Stimulated activated CD8-positive, alpha-beta memory T cell treated with anti-CD3 and anti-CD28 coated beads, Interleukin-4, amount 100 ng/mL, for 24 hours (primary cell): ENCODE results near the gene HIGD1C.
"Not testable (repeated sequence)": the region's sequence is repeated elsewhere in the genome, so short reads cannot be mapped to it uniquely, and the experiment has no call there.

Experiments
- DNase-seq: peaks from one replicate; pipeline ENCODE4 v3.0.0-alpha.2; 2020; ENCODE audit warnings: low read depth

The HIGD1C gene

GRCh38 chr12:50934371-50934851 lies 17.9 kb upstream of the HIGD1C start:
- DNase-seq = no peak

- no peak for DNase-seq
Observed at GRCh38 chr12:50934981-50935807, 17.1 kb upstream of the HIGD1C start.

DNA sequence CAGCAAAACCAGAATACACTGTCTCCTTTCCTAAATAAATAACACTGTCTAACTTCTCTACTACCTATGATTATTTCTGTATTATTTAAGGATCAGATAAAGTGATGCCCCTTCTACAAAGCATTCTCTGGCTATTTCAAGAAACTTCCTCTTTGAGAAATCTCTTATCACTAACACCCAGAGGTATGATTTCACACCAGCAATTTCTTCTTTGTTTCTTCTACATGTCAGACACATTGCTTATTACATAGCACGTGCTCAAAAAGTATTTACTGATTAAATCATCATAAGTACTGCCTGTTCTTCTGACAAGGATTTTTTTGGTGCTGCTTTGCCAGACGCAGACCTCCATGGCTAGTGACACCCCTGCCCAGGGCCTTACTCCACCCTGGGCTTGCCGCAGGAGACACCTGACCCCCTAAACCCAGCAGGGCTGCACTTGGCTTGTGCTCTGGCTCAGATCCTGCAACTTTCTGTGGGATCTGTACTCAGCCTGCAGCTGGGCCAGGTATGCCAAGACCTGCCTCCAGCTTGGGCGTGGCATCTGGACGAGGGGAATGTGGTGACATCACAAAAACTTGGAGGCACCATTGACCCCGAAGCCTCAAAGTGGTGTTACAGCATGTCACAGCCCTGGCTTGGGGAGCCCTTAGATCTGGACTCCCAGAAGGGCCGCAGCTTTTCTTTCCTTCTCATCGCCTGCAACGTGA lies 15.4 kb upstream of the HIGD1C start:
- DNase-seq = no peak

DNA sequence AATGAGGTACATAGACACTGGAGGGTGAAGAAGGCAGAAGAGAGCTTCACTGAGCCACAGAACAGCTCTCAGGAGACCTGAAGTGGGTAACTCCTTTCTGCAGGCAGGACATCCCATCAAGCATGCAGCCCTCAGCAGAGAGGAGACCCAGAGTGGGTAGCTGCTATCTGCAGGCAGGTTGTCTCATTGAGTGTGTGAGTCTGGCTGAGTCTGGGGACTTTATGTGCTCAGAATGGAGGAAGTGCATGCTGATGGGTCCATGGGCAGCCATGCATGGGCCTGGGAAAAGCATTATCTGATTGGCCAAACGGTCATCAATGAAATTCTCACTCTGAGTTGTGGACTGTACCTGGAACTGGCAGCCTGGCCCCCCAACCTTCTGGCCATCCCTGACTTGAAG lies 14.7 kb upstream of the HIGD1C start:
- DNase-seq = no peak

DNA sequence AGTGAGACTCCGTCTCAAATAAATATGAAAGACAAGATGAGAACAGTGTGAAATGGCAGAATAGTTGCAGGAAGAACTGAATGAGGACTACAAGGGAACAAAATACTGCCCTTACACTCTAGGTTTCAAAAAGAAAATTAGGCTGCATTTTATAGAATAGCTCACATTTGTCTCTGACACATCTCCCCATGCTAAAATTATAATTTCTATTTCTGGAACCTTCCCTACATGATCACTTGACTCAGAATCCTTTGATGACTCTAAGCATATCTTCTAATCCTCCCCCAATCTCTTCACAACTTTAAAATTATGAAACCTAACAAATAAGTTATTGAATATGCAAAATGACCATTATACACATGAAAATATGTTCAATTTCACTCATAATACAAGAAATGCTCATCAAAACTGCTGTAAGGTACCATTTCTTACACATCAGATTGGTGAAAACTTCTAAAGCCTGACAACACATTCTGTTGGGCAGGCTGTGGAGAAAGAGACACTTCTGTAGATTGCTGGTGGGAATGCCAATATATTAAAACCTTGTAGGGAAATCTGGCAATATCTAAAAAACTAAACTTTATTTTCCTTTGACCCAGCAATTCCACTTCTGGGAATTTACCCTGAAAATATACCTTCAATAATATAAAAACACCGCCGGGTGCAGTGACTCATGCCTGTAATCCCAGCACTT lies 4.3 kb upstream of the HIGD1C start:
- DNase-seq = no peak

- DNase-seq = no peak
Observed at GRCh38 chr12:50948798-50949197, 3.5 kb upstream of the HIGD1C start.

GRCh38 chr12:50949801-50950302 lies 2.5 kb upstream of the HIGD1C start:
- no peak for DNase-seq

DNA sequence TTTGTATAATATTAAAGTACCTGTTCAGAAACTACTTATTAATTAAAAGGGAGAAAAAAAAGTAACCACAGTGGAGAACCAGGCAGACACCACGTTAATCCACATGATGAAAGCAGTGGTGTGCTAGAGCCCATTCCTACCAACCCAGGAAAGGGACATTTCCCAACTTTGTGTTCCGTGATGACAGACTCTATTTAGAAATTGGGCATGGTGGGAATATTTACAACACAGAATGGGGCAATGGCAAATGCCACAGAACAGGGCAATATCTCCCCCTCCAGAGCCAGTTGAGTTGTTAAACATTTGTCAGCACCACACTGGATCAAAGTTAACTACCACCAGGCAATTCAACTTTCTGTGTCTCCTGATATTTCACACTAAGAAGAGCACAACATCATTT lies 1.2 kb upstream of the HIGD1C start:
- no peak for DNase-seq

GRCh38 chr12:50953047-50953446 lies 703 bp downstream of the HIGD1C start:
- no peak for DNase-seq

DNA sequence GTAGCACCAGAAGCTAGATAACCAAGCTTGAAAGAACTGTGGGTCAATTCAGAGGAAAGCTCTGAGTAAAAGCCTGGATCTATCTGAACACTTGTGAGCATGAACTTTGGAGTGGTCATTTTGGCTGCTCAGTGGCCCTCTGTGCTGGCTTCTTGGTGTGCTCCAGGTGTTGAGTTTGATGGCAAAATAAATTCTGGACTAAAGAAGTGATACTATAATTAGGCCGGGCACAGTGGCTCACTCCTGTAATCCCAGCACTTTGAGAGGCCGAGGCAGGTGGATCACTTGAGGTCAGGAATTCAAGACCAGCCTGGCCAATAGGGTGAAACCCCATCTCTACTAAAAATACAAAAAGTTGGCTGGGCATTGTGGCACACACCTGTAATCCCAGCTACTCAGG lies 2.4 kb downstream of the HIGD1C start:
- not testable (repeated sequence) for DNase-seq

DNA sequence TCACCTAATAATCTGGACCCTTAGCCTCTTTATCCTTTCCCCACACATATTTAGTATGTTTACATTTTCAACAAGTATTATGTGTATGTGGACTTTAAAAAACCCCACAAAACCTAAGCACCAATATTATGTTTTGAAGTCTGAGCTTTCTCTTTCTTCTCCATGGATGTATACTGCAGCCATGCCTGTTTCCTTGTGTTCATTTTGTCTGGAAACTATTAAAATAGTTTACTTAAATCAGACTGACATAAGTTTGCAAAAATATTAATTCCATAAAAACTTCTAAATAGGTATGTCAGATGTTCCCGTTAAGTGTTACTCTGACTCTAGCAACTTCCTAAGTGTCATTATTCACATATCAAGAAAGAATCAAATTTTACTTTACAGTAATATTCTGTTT lies 2.9 kb downstream of the HIGD1C start:
- DNase-seq = no peak

DNA sequence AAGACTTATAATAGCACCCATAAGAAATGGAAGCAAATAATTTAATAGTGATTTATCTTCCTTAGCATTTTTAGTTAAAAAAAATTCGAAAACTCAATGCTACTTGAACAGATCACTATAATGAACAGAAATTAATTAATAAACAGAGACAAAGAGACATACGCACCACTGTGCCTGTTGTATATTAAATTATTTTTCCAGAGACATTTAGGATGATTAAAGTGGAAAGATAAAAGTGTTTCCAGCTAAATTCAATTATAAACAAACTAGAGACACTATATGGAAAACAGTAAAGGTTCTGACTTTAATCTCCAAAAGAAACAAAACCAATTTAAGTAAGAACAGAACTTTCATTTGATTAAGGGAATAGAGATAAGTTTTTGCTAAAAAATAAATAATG lies 3.4 kb downstream of the HIGD1C start:
- no peak for DNase-seq

- no peak for DNase-seq
Observed at GRCh38 chr12:50960130-50960529, 7.8 kb downstream of the HIGD1C start.

GRCh38 chr12:50961708-50962107 lies 9.4 kb downstream of the HIGD1C start:
- no peak for DNase-seq

- no peak for DNase-seq
Observed at GRCh38 chr12:50964432-50964831, 12.1 kb downstream of the HIGD1C start.

DNA sequence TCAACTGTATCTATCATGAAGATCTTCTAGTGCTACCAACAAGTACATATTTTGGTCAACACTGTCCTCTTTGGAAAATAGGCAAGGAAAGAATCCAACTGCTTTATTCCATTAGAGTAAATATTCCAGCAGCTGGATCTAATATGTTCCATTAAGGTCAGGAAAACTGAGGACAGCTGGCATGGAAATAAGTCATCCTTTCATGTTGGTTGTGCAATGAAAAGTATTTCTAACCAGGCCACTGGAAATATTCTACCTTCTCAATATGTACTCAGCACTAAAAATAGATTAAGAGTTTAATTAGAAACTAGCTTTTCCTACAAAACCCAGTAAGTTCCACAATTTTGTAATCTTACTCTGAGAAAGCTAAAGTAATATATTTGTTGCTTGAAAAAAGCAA lies 19.6 kb downstream of the HIGD1C start:
- no peak for DNase-seq

DNA sequence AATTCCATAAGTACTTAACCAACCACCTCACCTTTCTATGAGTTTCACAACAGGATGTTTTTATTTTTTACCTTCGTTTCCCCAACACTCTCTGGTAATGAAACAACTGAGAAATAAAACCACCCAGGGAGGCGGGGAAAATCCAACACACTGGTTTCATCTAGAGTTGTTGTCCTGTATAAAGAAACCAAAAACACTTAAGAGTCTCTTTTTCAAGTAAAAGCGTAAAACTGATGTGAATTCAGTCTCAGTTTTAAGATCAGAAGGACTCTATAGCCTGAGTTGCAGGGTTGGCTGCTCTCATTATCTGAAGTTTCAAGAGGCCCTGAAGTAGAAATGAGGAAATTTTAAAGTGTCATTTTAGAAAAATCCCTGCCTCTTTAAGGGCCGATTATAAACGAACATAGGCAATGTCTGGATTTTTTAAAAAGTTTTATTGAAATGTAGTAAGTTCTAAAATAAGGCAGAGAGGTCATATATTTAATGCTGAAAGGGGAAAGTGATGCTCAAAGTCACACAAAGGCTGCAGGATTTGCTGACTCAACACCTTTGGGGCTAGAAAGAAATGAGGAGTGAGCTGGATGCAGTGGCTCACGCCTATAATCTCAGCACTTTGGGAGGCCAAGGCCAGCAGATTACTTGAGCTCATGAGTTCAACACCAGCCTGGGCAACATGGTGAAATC lies 27.2 kb downstream of the HIGD1C start:
- DNase-seq = no peak

GRCh38 chr12:50980545-50980944 lies 28.2 kb downstream of the HIGD1C start:
- DNase-seq = no peak

DNA sequence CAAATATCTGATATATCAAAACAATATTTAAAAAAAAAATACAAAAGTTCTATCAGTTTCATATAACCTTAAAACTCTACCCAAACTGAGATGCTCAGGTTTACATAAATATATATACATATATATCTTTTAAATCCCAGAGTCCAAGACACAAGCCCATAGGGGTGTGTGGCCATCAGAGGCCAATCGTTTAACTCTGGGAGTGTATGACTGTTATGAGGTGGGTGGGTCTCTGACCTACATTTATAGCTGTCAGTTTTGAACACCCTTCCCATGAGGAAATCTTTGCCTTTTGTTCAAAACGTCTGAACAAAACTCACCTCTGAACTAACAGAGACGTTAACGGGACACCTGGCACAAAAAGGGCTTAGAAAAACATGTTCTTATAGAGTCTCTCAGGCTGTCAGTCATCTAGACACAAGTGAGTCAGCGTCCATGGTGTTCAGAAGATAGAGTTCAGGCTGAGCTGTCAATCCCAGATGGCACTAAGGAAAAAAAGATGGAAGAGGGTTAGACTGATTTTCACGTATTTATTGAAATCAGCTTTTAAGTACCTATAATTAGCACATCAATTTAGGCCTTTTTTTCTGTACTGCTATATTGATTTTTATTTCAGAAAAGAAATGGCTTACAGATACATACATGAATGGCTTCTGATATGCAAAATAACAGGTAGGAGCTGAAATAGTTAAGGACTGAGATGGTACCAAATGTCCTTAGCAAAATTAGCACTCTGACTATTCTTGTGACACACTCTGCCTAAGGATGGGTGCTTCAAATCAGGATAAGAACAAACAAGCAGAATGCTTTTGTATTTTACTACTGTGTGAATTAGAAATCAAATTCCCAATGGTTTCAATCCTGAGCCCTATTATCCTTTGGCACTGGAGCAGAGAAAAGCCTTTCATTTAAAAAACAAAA lies 29.2 kb downstream of the HIGD1C start:
- no peak for DNase-seq

GRCh38 chr12:50984586-50985298 lies 32.4 kb downstream of the HIGD1C start:
- DNase-seq = no peak
